Measurements from ENCODE around the gene NXNL1. TPM values are rescaled to one million over a fixed set of nuclear protein-coding genes. Genes with fewer than 3 reads are reported as not detected.

The NXNL1 gene
- total and polyA plus RNA-seq, 2 of the 13 experiments (the other 11 are each of a cell fraction or from before 2014, with no cell fraction given), result not detected

GRCh38 chr19:17468302-17469091 is 7.8 kb upstream of the NXNL1 start (continued):
- TF ChIP-seq RCOR2 (CRISPR knock-in tag; IDR thresholded peaks at IDR 0.05) (peak; percentile 42; the same call in 1 of the 2 replicates), KDM1A (CRISPR knock-in tag; IDR thresholded peaks at IDR 0.05) (0 out of 2 replicates have a peak, but pooled peaks have one; percentile 20), ZNF749 (CRISPR knock-in tag; IDR thresholded peaks at IDR 0.05; ENCODE audit: borderline replicate concordance) (no peak), ZBTB20 (CRISPR knock-in tag; IDR thresholded peaks at IDR 0.05; ENCODE audit: borderline replicate concordance, low read depth) (peak; percentile 6; the same call in 1 of the 2 replicates), NRL (CRISPR knock-in tag; IDR thresholded peaks at IDR 0.05; ENCODE audit: borderline replicate concordance) (0 out of 2 replicates have a peak, but pooled peaks have one; percentile 75), CREB1 (IDR thresholded peaks at IDR 0.05) (no peak), CREB1 (CRISPR knock-in tag; IDR thresholded peaks at IDR 0.05) (no peak), ZNF441 (CRISPR knock-in tag; IDR thresholded peaks at IDR 0.05; ENCODE audit: borderline replicate concordance) (no peak), SRF (IDR thresholded peaks at IDR 0.05; ENCODE audit: low read depth, low read length) (no peak), TEAD3 (CRISPR knock-in tag; optimal IDR thresholded peaks at IDR 0.05; ENCODE audit: borderline replicate concordance) (peak; percentile 55), TRIM24 (CRISPR knock-in tag; IDR thresholded peaks at IDR 0.05) (no peak), ZFY (CRISPR knock-in tag; IDR thresholded peaks at IDR 0.05) (0 out of 2 replicates have a peak, but pooled peaks have one; percentile 7), ZNF513 (CRISPR knock-in tag; conservative IDR thresholded peaks at IDR 0.05) (no peak), ZNF280B (CRISPR knock-in tag; IDR thresholded peaks at IDR 0.05; ENCODE audit: borderline replicate concordance) (0 out of 2 replicates have a peak, but pooled peaks have one; percentile 51), ZFX (CRISPR knock-in tag; IDR thresholded peaks at IDR 0.05; ENCODE audit: low read depth) (peak; percentile 47; the same call in 1 of the 2 replicates), ZFYVE20 (CRISPR knock-in tag; IDR thresholded peaks at IDR 0.05; ENCODE audit: borderline replicate concordance, low read depth) (no peak), MEF2D (CRISPR knock-in tag; IDR thresholded peaks at IDR 0.05) (no peak)

Measured in HepG2 (cell line).